ENCODE results near the gene LMCD1. TPM values are rescaled to one million over a fixed set of nuclear protein-coding genes. Genes with fewer than 3 reads are reported as not detected.

The LMCD1 gene
- polyA plus RNA-seq, 1 experiment = 39.1 TPM

DNA sequence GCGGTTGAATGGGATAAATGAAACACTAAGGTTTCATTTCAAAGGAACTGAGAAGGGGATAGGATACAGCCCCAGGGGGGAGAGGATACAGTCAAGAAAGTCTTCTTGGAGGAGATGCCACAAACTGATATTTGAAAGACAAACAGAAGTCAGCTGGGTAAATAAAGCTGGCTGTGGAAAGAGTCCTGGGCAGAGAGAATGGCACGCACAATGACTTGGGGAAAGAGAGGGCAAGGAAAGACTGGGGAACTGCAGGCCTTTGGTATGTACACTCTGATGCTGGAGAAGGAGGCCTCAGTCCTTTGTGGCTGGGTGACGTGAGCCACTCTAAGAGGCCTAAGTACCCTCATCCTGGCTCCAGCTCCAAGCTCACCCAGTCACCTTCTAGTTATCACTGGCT lies 45.2 kb upstream of the LMCD1 start:
- Histone ChIP-seq H3K4me3 (ENCODE audit: low read depth, low read length) (no peak overlapping the region), H3K27me3 (ENCODE audit: control insufficient read depth, insufficient read depth, low read length) (no peaks in the 10 kb centered on the region), H3K9me3 (ENCODE audit: control insufficient read depth, insufficient read depth, low read length) (no peaks in the 10 kb centered on the region), H3K27ac (ENCODE audit: low read depth, low read length) (no peak overlapping the region)
- DNase-seq (ENCODE audit: low read depth, low spot score) = no peak
- POLR2A ChIA-PET = interaction anchor here (1.0 kb wide), 1 partner anchor 121 kb away, joined by 3 read pairs; no protein-coding TSS in a partner anchor
- CTCF ChIA-PET = interaction anchor here (2.5 kb wide), 1 partner anchor 14 kb away, joined by 14 read pairs; no protein-coding TSS in a partner anchor
- TF ChIP-seq, protein P1, sequence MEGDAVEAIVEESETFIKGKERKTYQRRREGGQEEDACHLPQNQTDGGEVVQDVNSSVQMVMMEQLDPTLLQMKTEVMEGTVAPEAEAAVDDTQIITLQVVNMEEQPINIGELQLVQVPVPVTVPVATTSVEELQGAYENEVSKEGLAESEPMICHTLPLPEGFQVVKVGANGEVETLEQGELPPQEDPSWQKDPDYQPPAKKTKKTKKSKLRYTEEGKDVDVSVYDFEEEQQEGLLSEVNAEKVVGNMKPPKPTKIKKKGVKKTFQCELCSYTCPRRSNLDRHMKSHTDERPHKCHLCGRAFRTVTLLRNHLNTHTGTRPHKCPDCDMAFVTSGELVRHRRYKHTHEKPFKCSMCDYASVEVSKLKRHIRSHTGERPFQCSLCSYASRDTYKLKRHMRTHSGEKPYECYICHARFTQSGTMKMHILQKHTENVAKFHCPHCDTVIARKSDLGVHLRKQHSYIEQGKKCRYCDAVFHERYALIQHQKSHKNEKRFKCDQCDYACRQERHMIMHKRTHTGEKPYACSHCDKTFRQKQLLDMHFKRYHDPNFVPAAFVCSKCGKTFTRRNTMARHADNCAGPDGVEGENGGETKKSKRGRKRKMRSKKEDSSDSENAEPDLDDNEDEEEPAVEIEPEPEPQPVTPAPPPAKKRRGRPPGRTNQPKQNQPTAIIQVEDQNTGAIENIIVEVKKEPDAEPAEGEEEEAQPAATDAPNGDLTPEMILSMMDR (IDR thresholded peaks at IDR 0.05; ENCODE audit: low read depth, low read length) = no peak

DNA sequence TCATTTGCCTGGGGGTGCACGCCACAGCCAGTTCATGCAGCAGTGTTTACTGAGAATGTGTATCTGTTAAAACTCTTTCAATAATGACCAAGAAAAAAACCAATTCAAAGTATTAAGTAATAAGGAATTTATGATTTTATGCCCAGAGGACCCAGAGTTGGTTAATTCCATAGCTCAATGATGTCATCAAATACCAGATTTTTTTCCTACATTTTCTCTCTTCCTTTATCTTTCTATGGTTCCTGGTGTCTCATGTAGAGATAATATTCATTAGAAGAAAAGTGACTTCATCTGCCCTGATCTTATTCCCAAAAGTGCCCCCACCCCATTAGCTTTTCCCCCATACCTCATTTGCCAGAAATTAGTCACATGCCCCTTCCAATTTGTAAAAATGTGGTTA lies 44.6 kb upstream of the LMCD1 start:
- Histone ChIP-seq H3K4me3 (ENCODE audit: low read depth, low read length) (no peak overlapping the region), H3K9me3 (ENCODE audit: control insufficient read depth, insufficient read depth, low read length) (no peaks in the 10 kb centered on the region), H3K27me3 (ENCODE audit: control insufficient read depth, insufficient read depth, low read length) (no peaks in the 10 kb centered on the region), H3K27ac (ENCODE audit: low read depth, low read length) (no peak overlapping the region)
- ChIA-PET CTCF (interaction anchor here (1.4 to 2.5 kb wide), 2 partner anchors 14 to 313 kb away, joined by 3 to 14 read pairs; partner anchors contain the start of gene OXTR), POLR2A (interaction anchor here (1.0 to 1.4 kb wide), 3 partner anchors 27 to 120 kb away, joined by 3 to 4 read pairs (median 3); partner anchors contain the start of gene LMCD1)
- TF ChIP-seq, protein P1 (IDR thresholded peaks at IDR 0.05; ENCODE audit: low read depth, low read length) = no peak
- no peak for DNase-seq (ENCODE audit: low read depth, low spot score)

DNA sequence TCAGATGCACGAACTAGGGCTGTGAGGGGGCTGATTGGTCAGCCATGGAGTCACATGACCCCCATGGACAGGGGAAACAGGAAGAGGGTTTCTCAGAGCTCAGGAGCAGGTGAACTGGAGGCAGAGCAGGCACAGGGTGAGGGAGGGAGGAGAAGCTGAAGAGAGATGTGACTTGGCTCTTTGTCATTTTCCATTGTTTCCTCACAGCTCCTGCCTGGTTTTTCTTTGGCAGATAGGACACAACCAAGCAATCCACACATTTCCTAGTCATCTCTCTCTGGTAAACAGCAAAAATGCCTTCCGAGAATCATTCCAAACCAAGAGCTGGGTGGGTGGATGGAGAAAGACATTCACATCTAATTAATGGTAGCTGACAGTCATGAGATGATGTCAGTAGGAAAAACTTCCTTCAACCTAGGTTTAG lies 43.4 kb upstream of the LMCD1 start:
- Histone ChIP-seq H3K27ac (ENCODE audit: low read depth, low read length) (peak overlapping the region; percentile 85), H3K27me3 (ENCODE audit: control insufficient read depth, insufficient read depth, low read length) (no peaks in the 10 kb centered on the region), H3K9me3 (ENCODE audit: control insufficient read depth, insufficient read depth, low read length) (no peaks in the 10 kb centered on the region), H3K4me3 (ENCODE audit: low read depth, low read length) (no peak overlapping the region)
- ChIA-PET CTCF (interaction anchor here (0.7 to 2.5 kb wide), 3 partner anchors 15 to 311 kb away, joined by 3 to 14 read pairs (median 6); partner anchors contain the start of gene OXTR), POLR2A (interaction anchor here (0.6 to 1.6 kb wide), 8 partner anchors 13 to 318 kb away, joined by 3 to 5 read pairs (median 4); partner anchors contain the start of gene LMCD1)
- TF ChIP-seq, protein P1 (IDR thresholded peaks at IDR 0.05; ENCODE audit: low read depth, low read length) = no peak
- no peak for DNase-seq (ENCODE audit: low read depth, low spot score)

DNA sequence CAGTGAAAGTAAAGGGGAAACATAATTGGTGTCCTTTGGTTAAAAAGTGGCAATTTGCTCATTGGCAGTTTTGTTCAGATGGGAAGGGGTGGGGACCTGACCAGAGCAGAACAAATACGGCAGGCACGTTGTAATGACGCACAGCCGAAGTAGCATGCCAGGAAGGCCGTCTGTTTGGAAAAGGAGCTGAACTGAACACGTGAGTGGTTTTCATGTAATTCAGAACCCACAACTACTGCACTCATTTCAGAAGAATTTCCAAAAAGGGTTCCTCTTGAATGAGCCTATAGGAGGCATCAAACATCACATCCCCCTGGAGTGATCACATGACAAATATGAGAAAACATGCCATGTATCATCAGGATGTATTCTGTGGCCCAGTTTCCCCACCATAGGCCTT lies 42.9 kb upstream of the LMCD1 start:
- Histone ChIP-seq H3K9me3 (ENCODE audit: control insufficient read depth, insufficient read depth, low read length) (no peaks in the 10 kb centered on the region), H3K27ac (ENCODE audit: low read depth, low read length) (peak overlapping the region; percentile 85), H3K27me3 (ENCODE audit: control insufficient read depth, insufficient read depth, low read length) (no peaks in the 10 kb centered on the region), H3K4me3 (ENCODE audit: low read depth, low read length) (no peak overlapping the region)
- DNase-seq (ENCODE audit: low read depth, low spot score) = peak; percentile 73
- ChIA-PET CTCF (no interaction called here), POLR2A (interaction anchor here (0.6 to 1.6 kb wide), 6 partner anchors 13 to 941 kb away, joined by 3 to 7 read pairs (median 4); partner anchors contain the start of gene LMCD1)
- TF ChIP-seq, protein P1 (IDR thresholded peaks at IDR 0.05; ENCODE audit: low read depth, low read length) = no peak

DNA sequence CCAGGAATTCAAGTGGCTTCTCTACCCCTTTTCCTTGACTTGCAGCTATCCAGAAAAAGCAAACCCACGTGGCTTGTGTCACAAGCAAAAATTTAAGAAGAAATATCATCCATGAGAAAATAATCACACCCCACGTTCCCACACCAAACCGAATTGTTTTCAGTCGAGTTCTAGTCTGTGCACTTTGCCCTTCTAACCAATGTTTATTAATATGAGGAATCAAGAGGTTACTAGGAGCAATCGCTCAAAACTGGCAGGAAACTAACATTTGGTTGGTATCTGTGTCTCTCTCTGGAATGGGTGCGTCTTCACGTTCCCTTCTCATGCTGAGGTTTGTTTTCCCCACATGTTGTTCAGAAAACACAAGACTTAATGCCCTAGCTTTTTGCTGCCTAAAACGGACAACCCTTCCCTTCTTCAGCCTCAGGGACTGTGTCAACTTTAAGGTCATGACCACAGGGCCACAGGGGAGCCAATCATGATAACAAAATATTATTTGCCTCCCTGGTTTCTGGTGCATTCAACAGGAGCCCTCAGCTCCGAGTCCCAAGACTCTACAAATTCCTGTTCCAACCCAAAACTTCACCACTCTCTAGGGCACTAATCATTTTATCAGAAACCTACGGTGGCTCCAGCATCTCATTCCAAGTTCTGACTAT lies 41.4 kb upstream of the LMCD1 start:
- no peak overlapping the region for H3K4me3 ChIP-seq (ENCODE audit: low read depth, low read length)
- H3K27me3 ChIP-seq (ENCODE audit: control insufficient read depth, insufficient read depth, low read length) = no peaks in the 10 kb centered on the region
- H3K9me3 ChIP-seq (ENCODE audit: control insufficient read depth, insufficient read depth, low read length) = no peaks in the 10 kb centered on the region
- POLR2A ChIA-PET = no interaction called here
- DNase-seq (ENCODE audit: low read depth, low spot score) = no peak
- TF ChIP-seq, protein P1 (IDR thresholded peaks at IDR 0.05; ENCODE audit: low read depth, low read length) = no peak
- CTCF ChIA-PET = interaction anchor here (0.6 to 1.4 kb wide), 2 partner anchors 18 to 43 kb away, joined by 4 to 6 read pairs; no protein-coding TSS in a partner anchor
- H3K27ac ChIP-seq (ENCODE audit: low read depth, low read length) = no peak overlapping the region
